GM18526 (cell line): ENCODE measurements around the gene NTHL1.

ENCODE experiments used
- POLR2A ChIP-seq: IDR thresholded peaks from 3 replicates; pipeline ENCODE4 v1.6.1; 2011; ENCODE audit not compliant: insufficient read length; ENCODE audit errors: extremely low read depth

Gene NTHL1

GRCh38 chr16:2078691-2079090, 31.1 kb upstream of the NTHL1 start:
- no peak for TF ChIP-seq POLR2A

GRCh38 chr16:2078096-2078495, 30.5 kb upstream of the NTHL1 start:
- TF ChIP-seq POLR2A: no peak

GRCh38 chr16:2077696-2078095, 30.1 kb upstream of the NTHL1 start:
- TF ChIP-seq POLR2A: no peak

GRCh38 chr16:2077016-2077415, 29.4 kb upstream of the NTHL1 start:
- no peak for TF ChIP-seq POLR2A

GRCh38 chr16:2076072-2076865, 28.6 kb upstream of the NTHL1 start:
- no peak for TF ChIP-seq POLR2A

- TF ChIP-seq POLR2A: no peak
Measured at GRCh38 chr16:2075631-2076030, 28.0 kb upstream of the NTHL1 start.

GRCh38 chr16:2074071-2074470, 26.4 kb upstream of the NTHL1 start:
- TF ChIP-seq POLR2A: no peak

- no peak for TF ChIP-seq POLR2A
Measured at GRCh38 chr16:2072926-2073325, 25.3 kb upstream of the NTHL1 start.

- no peak for TF ChIP-seq POLR2A
Measured at GRCh38 chr16:2071454-2072202, 24.0 kb upstream of the NTHL1 start.

GRCh38 chr16:2070576-2071453, 23.2 kb upstream of the NTHL1 start:
- TF ChIP-seq POLR2A: no peak

GRCh38 chr16:2066139-2066538, 18.5 kb upstream of the NTHL1 start:
- TF ChIP-seq POLR2A: no peak

GRCh38 chr16:2064368-2064945, 16.8 kb upstream of the NTHL1 start:
- no peak for TF ChIP-seq POLR2A

- TF ChIP-seq POLR2A: no peak
Measured at GRCh38 chr16:2063861-2064260, 16.2 kb upstream of the NTHL1 start.

GRCh38 chr16:2062801-2063200, 15.2 kb upstream of the NTHL1 start:
- TF ChIP-seq POLR2A: no peak

GRCh38 chr16:2061526-2061925, 13.9 kb upstream of the NTHL1 start:
- no peak for TF ChIP-seq POLR2A
